OCI-LY1 (cell line): ENCODE results near the gene IL24.

Experiments used
- H2AFZ ChIP-seq: fragments of 200-600 bp; sonication (generic), shearing (Covaris generic); 2 replicates; pipeline ENCODE4 v1.6.0; 2014; ENCODE audit warnings: antibody characterized with exemption, mild to moderate bottlenecking, low read length
- H3F3A ChIP-seq: fragments of 200-600 bp; sonication (generic), shearing (Covaris generic); 2 replicates; pipeline ENCODE4 v1.6.0; 2014; ENCODE audit warnings: mild to moderate bottlenecking, antibody characterized with exemption, low read length, moderate library complexity; ENCODE audit not compliant: insufficient read depth
- H3K27ac ChIP-seq: fragments of 200-600 bp; sonication (generic); 2 replicates; pipeline ENCODE4 v1.5.1; 2014; ENCODE audit warnings: low read length, mixed run types, mild to moderate bottlenecking, low read depth; ENCODE audit not compliant: poor library complexity, severe bottlenecking
- H3K27me3 ChIP-seq: fragments of 200-600 bp; sonication (generic); 2 replicates; pipeline ENCODE4 v1.6.0; 2014; ENCODE audit warnings: antibody characterized with exemption, mild to moderate bottlenecking, low read length, moderate library complexity; ENCODE audit not compliant: insufficient read depth
- H3K36me3 ChIP-seq: fragments of 200-600 bp; sonication (generic); 2 replicates; pipeline ENCODE4 v1.6.1; 2014; ENCODE audit warnings: mild to moderate bottlenecking, antibody characterized with exemption, low read length, moderate library complexity, mixed read lengths; ENCODE audit not compliant: insufficient read depth
- H3K4me1 ChIP-seq: fragments of 200-600 bp; sonication (generic); 2 replicates; pipeline ENCODE4 v1.5.1; 2014; ENCODE audit warnings: mild to moderate bottlenecking, low read length, moderate library complexity; ENCODE audit not compliant: insufficient read depth, severe bottlenecking
- H3K4me2 ChIP-seq: fragments of 200-600 bp; sonication (generic), shearing (Covaris generic); 2 replicates; pipeline ENCODE4 v1.6.1; 2014; ENCODE audit warnings: low read length
- H3K4me3 ChIP-seq: fragments of 200-600 bp; sonication (generic); 2 replicates; pipeline ENCODE4 v1.5.1; 2014; ENCODE audit warnings: low read length, low read depth, mild to moderate bottlenecking, mixed read lengths; ENCODE audit not compliant: poor library complexity, severe bottlenecking
- H3K79me2 ChIP-seq: fragments of 200-600 bp; shearing (Covaris generic); 2 replicates; pipeline ENCODE4 v1.6.1; 2016; ENCODE audit warnings: mixed run types, low read length, mixed read lengths; ENCODE audit not compliant: insufficient read depth
- H3K9ac ChIP-seq: fragments of 200-600 bp; sonication (generic), shearing (Covaris generic); 2 replicates; pipeline ENCODE4 v1.6.1; 2014; ENCODE audit warnings: mild to moderate bottlenecking, low read length, mixed read lengths
- H3K9me2 ChIP-seq: fragments of 200-600 bp; sonication (generic), shearing (Covaris generic); 2 replicates; pipeline ENCODE4 v1.6.1; 2014; ENCODE audit warnings: low read depth, mild to moderate bottlenecking, low read length, mixed read lengths
- H3K9me3 ChIP-seq: fragments of 200-600 bp; shearing (Covaris generic); 2 replicates; pipeline ENCODE4 v1.6.1; 2014; ENCODE audit warnings: low read length, mixed read lengths
- H4K20me1 ChIP-seq: fragments of 200-600 bp; sonication (generic), shearing (Covaris generic); 2 replicates; pipeline ENCODE4 v1.6.0; 2016; ENCODE audit warnings: mild to moderate bottlenecking, low read length; ENCODE audit not compliant: insufficient read depth
- CTCF ChIP-seq: fragments of 200-600 bp; sonication (generic), shearing (Covaris generic); IDR thresholded peaks from 2 replicates; pipeline ENCODE4 v1.5.1; 2017; ENCODE audit warnings: mild to moderate bottlenecking, antibody characterized with exemption, low read length, moderate library complexity, mixed read lengths
- EZH2 ChIP-seq: fragments of 200-600 bp; sonication (generic), shearing (Covaris generic); IDR thresholded peaks from 2 replicates; pipeline ENCODE4 v1.8.0; 2017; ENCODE audit warnings: borderline replicate concordance, mixed run types, mild to moderate bottlenecking, antibody characterized with exemption, low read length, moderate library complexity, mixed read lengths

Gene IL24

GRCh38 chr1:206860165-206860564 lies 37.1 kb upstream of the IL24 start:
- Histone ChIP-seq H3K27me3 (no peaks in the 10 kb centered on the region; the same call in 1 of the 2 replicates), H3K79me2 (no peaks in the 10 kb centered on the region), H3K9me3 (no peaks in the 10 kb centered on the region), H3K4me2 (no peak overlapping the region), H3K9ac (no peak overlapping the region), H3K36me3 (no peaks in the 10 kb centered on the region), H3K4me1 (no peaks in the 10 kb centered on the region), H3F3A (no peaks in the 10 kb centered on the region), H4K20me1 (no peaks in the 10 kb centered on the region), H3K4me3 (no peak overlapping the region), H2AFZ (no peak overlapping the region), H3K27ac (no peak overlapping the region), H3K9me2 (no peaks in the 10 kb centered on the region)
- TF ChIP-seq EZH2 (no peak), CTCF (no peak)

GRCh38 chr1:206863266-206863665 lies 34.0 kb upstream of the IL24 start:
- no peak overlapping the region for H3K9ac ChIP-seq
- H3K4me1 ChIP-seq = no peaks in the 10 kb centered on the region
- no peaks in the 10 kb centered on the region for H3K79me2 ChIP-seq
- H3F3A ChIP-seq = no peaks in the 10 kb centered on the region
- no peaks in the 10 kb centered on the region for H4K20me1 ChIP-seq
- no peak for TF ChIP-seq CTCF
- no peak for TF ChIP-seq EZH2
- no peak overlapping the region for H3K27ac ChIP-seq
- H2AFZ ChIP-seq = no peak overlapping the region
- no peaks in the 10 kb centered on the region; the same call in 1 of the 2 replicates for H3K27me3 ChIP-seq
- H3K4me3 ChIP-seq = no peak overlapping the region
- H3K9me3 ChIP-seq = no peaks in the 10 kb centered on the region
- H3K9me2 ChIP-seq = no peaks in the 10 kb centered on the region
- H3K36me3 ChIP-seq = no peaks in the 10 kb centered on the region
- no peak overlapping the region for H3K4me2 ChIP-seq

GRCh38 chr1:206864939-206865671 lies 32.1 kb upstream of the IL24 start, which contains the start of gene IL20:
TSS of gene IL20 (plus strand) at chr1:206865623. CDS start at chr1:206865853, 230 bp downstream.
- Histone ChIP-seq H4K20me1 (no peaks in the 10 kb centered on the region), H3K79me2 (no peaks in the 10 kb centered on the region), H3K27me3 (no peaks in the 10 kb centered on the region), H3K36me3 (no peaks in the 10 kb centered on the region), H3F3A (no peaks in the 10 kb centered on the region), H3K9me3 (no peaks in the 10 kb centered on the region), H2AFZ (no peak within 1 kb of the TSS), H3K4me2 (no peak within 1 kb of the TSS), H3K9ac (no peak within 1 kb of the TSS), H3K27ac (no peak within 1 kb of the TSS), H3K4me1 (no peaks in the 10 kb centered on the region), H3K9me2 (no peaks in the 10 kb centered on the region), H3K4me3 (no peak within 1 kb of the TSS)
- peak; percentile 79 for TF ChIP-seq CTCF
- no peak for TF ChIP-seq EZH2
